ENCODE results near the gene FAT1. TPM values are rescaled to one million over a fixed set of nuclear protein-coding genes. Genes with fewer than 3 reads are reported as not detected.

The FAT1 gene
- total RNA-seq, 2 experiments from 2014 or later: 0.02 to 0.05 TPM

- CTCF ChIA-PET: no interaction called here
- intact Hi-C loops (cut with DNase I, micrococcal nuclease): no loop called here
- ATAC-seq (no peak), DNase-seq (no peak)
- Mint-ChIP-seq H3K4me3 (no peak overlapping the region), H3K36me3 (ENCODE audit: low read depth) (no peaks in the 10 kb centered on the region), H3K9me3 (ENCODE audit: low read depth) (peaks cover 2% of the 10 kb centered on the region), H3K27ac (no peak overlapping the region), H3K4me1 (no peaks in the 10 kb centered on the region), H3K27me3 (no peaks in the 10 kb centered on the region)
- POLR2A ChIA-PET: no interaction called here
Observed at GRCh38 chr4:186702297-186702696, 21.4 kb downstream of the FAT1 start.

GRCh38 chr4:186701788-186702187 is 21.9 kb downstream of the FAT1 start:
- Mint-ChIP-seq H3K27ac (no peak overlapping the region), H3K27me3 (no peaks in the 10 kb centered on the region), H3K4me1 (no peaks in the 10 kb centered on the region), H3K9me3 (ENCODE audit: low read depth) (peaks cover 2% of the 10 kb centered on the region), H3K4me3 (no peak overlapping the region), H3K36me3 (ENCODE audit: low read depth) (no peaks in the 10 kb centered on the region)
- intact Hi-C loops (cut with DNase I, micrococcal nuclease): no loop called here
- DNase-seq: no peak
- ChIA-PET POLR2A (no interaction called here), CTCF (no interaction called here)
- no peak for ATAC-seq

DNA sequence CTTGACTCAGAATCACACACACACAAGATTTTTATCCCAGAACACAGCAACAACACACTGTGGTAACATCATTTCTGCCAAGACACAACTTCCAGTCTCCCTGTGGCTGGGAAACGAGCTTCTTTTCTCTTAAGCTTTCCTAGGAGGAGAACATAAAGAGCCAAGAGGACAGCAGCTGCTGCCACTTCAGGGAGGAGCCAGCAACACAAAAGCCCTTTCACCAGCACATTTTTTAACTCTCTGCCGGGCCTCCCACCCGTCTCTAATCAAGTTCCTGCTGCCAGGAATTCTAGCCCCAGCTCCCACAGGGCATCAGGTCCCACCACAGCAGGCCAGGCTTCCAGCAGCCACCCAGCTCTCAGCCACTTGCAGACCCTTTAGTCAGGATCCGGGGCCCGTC is 22.4 kb downstream of the FAT1 start:
- no peaks in the 10 kb centered on the region for H3K4me1 Mint-ChIP-seq
- ChIA-PET CTCF (no interaction called here), POLR2A (no interaction called here)
- peaks cover 3% of the 10 kb centered on the region for H3K9me3 Mint-ChIP-seq (ENCODE audit: low read depth)
- H3K27ac Mint-ChIP-seq: no peak overlapping the region
- intact Hi-C loops (cut with DNase I, micrococcal nuclease): no loop called here
- H3K36me3 Mint-ChIP-seq (ENCODE audit: low read depth): no peaks in the 10 kb centered on the region
- no peaks in the 10 kb centered on the region for H3K27me3 Mint-ChIP-seq
- ATAC-seq (no peak), DNase-seq (no peak)
- H3K4me3 Mint-ChIP-seq: no peak overlapping the region

GRCh38 chr4:186700746-186701145 is 22.9 kb downstream of the FAT1 start:
- Mint-ChIP-seq H3K4me1 (no peaks in the 10 kb centered on the region), H3K9me3 (ENCODE audit: low read depth) (peaks cover 4% of the 10 kb centered on the region), H3K4me3 (no peak overlapping the region), H3K27me3 (no peaks in the 10 kb centered on the region), H3K27ac (no peak overlapping the region), H3K36me3 (ENCODE audit: low read depth) (no peaks in the 10 kb centered on the region)
- ChIA-PET POLR2A (no interaction called here), CTCF (no interaction called here)
- no peak for DNase-seq
- intact Hi-C loops (cut with DNase I, micrococcal nuclease): no loop called here
- no peak for ATAC-seq

DNA sequence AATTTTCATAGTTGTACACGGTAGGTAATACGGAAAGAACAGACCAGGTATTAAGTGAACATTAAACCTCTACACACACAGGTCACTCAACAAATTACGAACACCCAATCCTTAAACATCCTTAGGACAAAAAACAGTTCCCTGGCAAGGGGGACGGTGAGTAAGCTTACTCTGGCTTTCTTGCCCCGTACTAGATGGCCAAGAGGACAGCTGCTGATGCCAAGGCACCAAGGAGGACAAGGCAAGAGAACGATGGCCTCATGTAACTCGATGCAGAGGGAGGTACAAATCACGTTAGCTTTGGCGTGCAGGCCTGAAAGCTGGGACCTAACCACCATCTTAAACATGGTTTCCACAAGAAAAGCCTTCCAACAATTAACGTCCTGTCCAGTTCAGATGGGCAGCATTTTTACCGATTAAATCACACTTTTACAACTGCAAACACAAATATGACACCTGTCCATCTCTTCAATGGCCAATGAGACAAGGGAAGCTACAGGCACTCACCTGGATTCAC is 23.7 kb downstream of the FAT1 start:
- Mint-ChIP-seq H3K36me3 (ENCODE audit: low read depth) (no peaks in the 10 kb centered on the region), H3K9me3 (ENCODE audit: low read depth) (peaks cover 4% of the 10 kb centered on the region), H3K27me3 (no peaks in the 10 kb centered on the region), H3K4me3 (no peak overlapping the region), H3K27ac (no peak overlapping the region), H3K4me1 (no peaks in the 10 kb centered on the region)
- CTCF ChIA-PET: no interaction called here
- ATAC-seq (no peak), DNase-seq (no peak)
- intact Hi-C loops (cut with DNase I, micrococcal nuclease): no loop called here
- POLR2A ChIA-PET: no interaction called here

DNA sequence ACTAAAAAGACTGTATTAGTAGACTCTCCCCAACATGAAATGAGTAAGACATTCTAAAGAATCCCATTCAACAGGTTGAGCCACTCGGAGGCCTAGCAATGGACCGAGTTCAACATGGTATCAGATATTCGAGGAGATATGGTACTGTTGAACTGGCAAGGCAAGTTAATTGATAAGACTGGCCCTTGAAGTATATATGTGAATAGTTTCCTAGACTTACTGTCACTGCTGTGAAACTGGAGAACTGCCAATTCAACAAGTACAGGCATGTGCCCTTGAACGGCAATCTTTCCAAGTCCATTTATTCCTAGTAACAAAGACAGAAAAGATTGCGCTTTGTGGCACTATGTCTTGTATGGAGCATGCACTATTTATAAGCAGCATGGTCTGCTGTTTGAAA is 24.4 kb downstream of the FAT1 start:
- H3K27ac Mint-ChIP-seq: no peak overlapping the region
- ATAC-seq (no peak), DNase-seq (no peak)
- H3K9me3 Mint-ChIP-seq (ENCODE audit: low read depth): peaks cover 4% of the 10 kb centered on the region
- no peak overlapping the region for H3K4me3 Mint-ChIP-seq
- H3K27me3 Mint-ChIP-seq: no peaks in the 10 kb centered on the region
- ChIA-PET POLR2A (no interaction called here), CTCF (no interaction called here)
- H3K36me3 Mint-ChIP-seq (ENCODE audit: low read depth): no peaks in the 10 kb centered on the region
- intact Hi-C loops (cut with DNase I, micrococcal nuclease): no loop called here
- H3K4me1 Mint-ChIP-seq: no peaks in the 10 kb centered on the region

GRCh38 chr4:186698525-186698924 is 25.1 kb downstream of the FAT1 start:
- intact Hi-C loops (cut with DNase I, micrococcal nuclease): no loop called here
- no peak for ATAC-seq

GRCh38 chr4:186698028-186698427 is 25.6 kb downstream of the FAT1 start:
- CTCF ChIA-PET: no interaction called here
- Mint-ChIP-seq H3K36me3 (ENCODE audit: low read depth) (no peaks in the 10 kb centered on the region), H3K27ac (no peak overlapping the region), H3K4me3 (no peak overlapping the region), H3K9me3 (ENCODE audit: low read depth) (peaks cover 8% of the 10 kb centered on the region), H3K27me3 (peaks cover 4% of the 10 kb centered on the region), H3K4me1 (no peaks in the 10 kb centered on the region)
- POLR2A ChIA-PET: no interaction called here
- intact Hi-C loops (cut with DNase I, micrococcal nuclease): no loop called here
- ATAC-seq (no peak), DNase-seq (no peak)

More at GRCh38 chr4:186698525-186698924, 25.1 kb downstream of the FAT1 start:
- POLR2A ChIA-PET: no interaction called here
- CTCF ChIA-PET: no interaction called here
- Mint-ChIP-seq H3K27ac (no peak overlapping the region), H3K4me3 (no peak overlapping the region), H3K9me3 (ENCODE audit: low read depth) (peaks cover 8% of the 10 kb centered on the region), H3K36me3 (ENCODE audit: low read depth) (no peaks in the 10 kb centered on the region), H3K4me1 (no peaks in the 10 kb centered on the region), H3K27me3 (peaks cover 4% of the 10 kb centered on the region)
- DNase-seq: no peak

GRCh38 chr4:186695392-186695791 is 28.3 kb downstream of the FAT1 start:
- H3K4me1 Mint-ChIP-seq: no peaks in the 10 kb centered on the region
- intact Hi-C loops (cut with DNase I, micrococcal nuclease): no loop called here
- no peak overlapping the region for H3K4me3 Mint-ChIP-seq
- no peak for DNase-seq
- POLR2A ChIA-PET: no interaction called here
- H3K27ac Mint-ChIP-seq: no peak overlapping the region
- no peak for ATAC-seq
- CTCF ChIA-PET: interaction anchor here (0.7 kb wide), 1 partner anchor 136 kb away, joined by 3 read pairs; no protein-coding TSS in a partner anchor
- H3K36me3 Mint-ChIP-seq (ENCODE audit: low read depth): no peaks in the 10 kb centered on the region
- peaks cover 8% of the 10 kb centered on the region for H3K9me3 Mint-ChIP-seq (ENCODE audit: low read depth)
- peaks cover 4% of the 10 kb centered on the region for H3K27me3 Mint-ChIP-seq

GRCh38 chr4:186693894-186694293 is 29.8 kb downstream of the FAT1 start:
- intact Hi-C loops (cut with DNase I, micrococcal nuclease): no loop called here
- no peak for DNase-seq
- Mint-ChIP-seq H3K36me3 (ENCODE audit: low read depth) (no peaks in the 10 kb centered on the region), H3K9me3 (ENCODE audit: low read depth) (peaks cover 12% of the 10 kb centered on the region), H3K27me3 (peaks cover 4% of the 10 kb centered on the region), H3K27ac (no peak overlapping the region), H3K4me1 (no peaks in the 10 kb centered on the region), H3K4me3 (no peak overlapping the region)
- CTCF ChIA-PET: no interaction called here
- no peak for ATAC-seq
- POLR2A ChIA-PET: no interaction called here

- POLR2A ChIA-PET: no interaction called here
- DNase-seq (no peak), ATAC-seq (no peak)
- Mint-ChIP-seq H3K27ac (no peak overlapping the region), H3K4me3 (no peak overlapping the region), H3K27me3 (peaks cover 4% of the 10 kb centered on the region), H3K4me1 (no peaks in the 10 kb centered on the region), H3K9me3 (ENCODE audit: low read depth) (peaks cover 10% of the 10 kb centered on the region), H3K36me3 (ENCODE audit: low read depth) (no peaks in the 10 kb centered on the region)
- intact Hi-C loops (cut with DNase I, micrococcal nuclease): no loop called here
- CTCF ChIA-PET: no interaction called here
Observed at GRCh38 chr4:186693159-186693815, 30.4 kb downstream of the FAT1 start.

GRCh38 chr4:186691396-186691795 is 32.3 kb downstream of the FAT1 start:
- H3K9me3 Mint-ChIP-seq (ENCODE audit: low read depth): peaks cover 10% of the 10 kb centered on the region
- H3K4me3 Mint-ChIP-seq: no peak overlapping the region
- no peaks in the 10 kb centered on the region for H3K4me1 Mint-ChIP-seq
- H3K36me3 Mint-ChIP-seq (ENCODE audit: low read depth): no peaks in the 10 kb centered on the region
- intact Hi-C loops (cut with DNase I, micrococcal nuclease): no loop called here
- H3K27me3 Mint-ChIP-seq: peaks cover 4% of the 10 kb centered on the region
- ChIA-PET POLR2A (no interaction called here), CTCF (no interaction called here)
- no peak overlapping the region for H3K27ac Mint-ChIP-seq
- ATAC-seq (no peak), DNase-seq (no peak)

GRCh38 chr4:186689476-186689875 is 34.2 kb downstream of the FAT1 start:
- H3K27ac Mint-ChIP-seq: no peak overlapping the region
- H3K9me3 Mint-ChIP-seq (ENCODE audit: low read depth): peaks cover 8% of the 10 kb centered on the region
- no peak overlapping the region for H3K4me3 Mint-ChIP-seq
- H3K36me3 Mint-ChIP-seq (ENCODE audit: low read depth): no peaks in the 10 kb centered on the region
- ChIA-PET CTCF (no interaction called here), POLR2A (no interaction called here)
- intact Hi-C loops (cut with DNase I, micrococcal nuclease): no loop called here
- peaks cover 4% of the 10 kb centered on the region for H3K27me3 Mint-ChIP-seq
- no peak for ATAC-seq
- H3K4me1 Mint-ChIP-seq: no peaks in the 10 kb centered on the region
- no peak for DNase-seq
